K562 (cell line): ENCODE measurements around the gene DCXR. TPM values are rescaled to one million over a fixed set of nuclear protein-coding genes. Genes with fewer than 3 reads are reported as not detected.

Experiments
- ARID4B ChIP-seq: sonication (generic); formaldehyde crosslinking; IDR thresholded peaks from 2 replicates; pipeline ENCODE4 v1.8.0; 2022; ENCODE audit warnings: mild to moderate bottlenecking, missing genetic modification reagents
- ATF3 ChIP-seq, 2 experiments: fragments of 450-650 bp in 1 of 2; sonication (generic) in 1 of 2; formaldehyde crosslinking in 1 of 2; IDR thresholded peaks in 1 of 2; conservative IDR thresholded peaks in 1 of 2; 2 replicates each; pipeline versions ENCODE4 v1.6.1 to v1.8.1; 2016 to 2023; ENCODE audit warnings: mild to moderate bottlenecking in 2 of 2, moderate library complexity in 2 of 2, inconsistent platforms in 1 of 2, missing genetic modification reagents in 1 of 2
- BCL6 ChIP-seq: fragments of 250-450 bp; sonication (Bioruptor Pico); IDR thresholded peaks from 2 replicates; pipeline ENCODE4 v1.4.0; 2020
- CTCFL ChIP-seq: IDR thresholded peaks from 2 replicates; pipeline ENCODE4 v1.6.1; 2011; ENCODE audit warnings: borderline replicate concordance, low read depth, mild to moderate bottlenecking, moderate library complexity, low read length; ENCODE audit not compliant: insufficient read depth, poor library complexity, severe bottlenecking
- DEAF1 ChIP-seq: fragments of 450-650 bp; formaldehyde crosslinking; IDR thresholded peaks from 2 replicates; pipeline ENCODE4 v1.4.0; 2020; ENCODE audit warnings: mild to moderate bottlenecking, moderate library complexity
- E2F8 ChIP-seq: fragments of 450-650 bp; IDR thresholded peaks from 2 replicates; pipeline ENCODE4 v1.7.1; 2018; ENCODE audit warnings: mild to moderate bottlenecking, low read depth; ENCODE audit not compliant: partially characterized antibody
- EP300 ChIP-seq: IDR thresholded peaks from 2 replicates; pipeline ENCODE4 v1.6.1; 2012; ENCODE audit warnings: low read length, improper control_type of control experiment
- EZH2 ChIP-seq: IDR thresholded peaks from 2 replicates; pipeline ENCODE4 v1.6.1; 2012; ENCODE audit warnings: low read depth, mild to moderate bottlenecking, inconsistent platforms, low read length, borderline replicate concordance
- IRF2 ChIP-seq: sonication (generic); formaldehyde crosslinking; IDR thresholded peaks from 2 replicates; pipeline ENCODE4 v1.8.1; 2022; ENCODE audit warnings: mild to moderate bottlenecking, missing genetic modification reagents
- MITF ChIP-seq: IDR thresholded peaks from 2 replicates; pipeline ENCODE4 v1.6.1; 2014; ENCODE audit warnings: antibody characterized with exemption
- RHOXF2B ChIP-seq: fragments of 250-450 bp; sonication (Bioruptor Pico); conservative IDR thresholded peaks from 2 replicates; pipeline ENCODE4 v1.5.1; 2021
- SREBF1 ChIP-seq: fragments of 150-350 bp; IDR thresholded peaks from 2 replicates; pipeline ENCODE4 v1.6.1; 2014; ENCODE audit warnings: antibody characterized with exemption, low read depth, low read length, borderline replicate concordance
- polyA plus RNA-seq, 8 experiments: library from polyadenylated mRNA; depleted of rRNA in 4 of 8; stranded (reverse) in 5 of 8; unstranded in 3 of 8; fragments of >200 nt; fragmentation: Nextera tagmentation in 2 of 8; fragmentation: Illumina TruSeq in 1 of 8; extraction: Ambion mirVana in 2 of 8; extraction: Trizol in 1 of 8; gene quantifications; 2 replicates each; pipeline versions ENCODE4 v1.2.1 to v1.2.3, GENCODE V29; 2011 to 2014; ENCODE audit warnings: inconsistent platforms in 1 of 8, missing spikeins in 1 of 8
- total RNA-seq, 7 experiments: library from RNA; depleted of rRNA in 6 of 7; stranded (reverse); fragments of >200 nt in 6 of 7; fragmentation: Illumina TruSeq in 2 of 7; extraction: Trizol in 2 of 7; gene quantifications; 2 replicates each; pipeline versions ENCODE4 v1.2.1 to v1.2.3, GENCODE V29; 2011 to 2021; ENCODE audit warnings: low replicate concordance in 1 of 7

DCXR gene
- total and polyA plus RNA-seq, 9 of the 15 experiments (the other 6 are each of a cell fraction or from before 2014, with no cell fraction given), result 21.3 to 274 (median 156) TPM

GRCh38 chr17:82022310-82022980, 15.1 kb downstream of the DCXR start, which contains the start of gene CENPX (continued):
- TF ChIP-seq RHOXF2B (CRISPR knock-in tag) (no peak), EZH2 (no peak), EP300 (no peak), IRF2 (CRISPR knock-in tag) (no peak), E2F8 (no peak), SREBF1 (no peak), MITF (no peak), DEAF1 (no peak), ARID4B (CRISPR knock-in tag) (peak; percentile 97), BCL6 (CRISPR knock-in tag) (no peak), ATF3 (IDR thresholded peaks at IDR 0.05) (no peak), ATF3 (CRISPR knock-in tag; conservative IDR thresholded peaks at IDR 0.05) (no peak), CTCFL (no peak)
